Keratinocyte (primary cell): ENCODE data around the gene FMN1. TPM values are rescaled to one million over a fixed set of nuclear protein-coding genes. Genes with fewer than 3 reads are reported as not detected.
A peak's percentile ranks its signal among the peaks of the same experiment; 100 is the strongest.

Experiments used
- DNase-seq: peaks from one replicate; pipeline ENCODE4 v3.0.0-alpha.2; 2011; ENCODE audit warnings: low read depth, missing footprints, low spot score
- FAIRE-seq: peaks from 2 replicates; lab custom pipeline; 2011; peaks lifted over from hg19 to GRCh38; lab: Jason Lieb, UNC
- H2AFZ ChIP-seq: 2 replicates; pipeline ENCODE4 v1.6.0; 2012; ENCODE audit warnings: low read length, control low read depth, inconsistent platforms; ENCODE audit not compliant: control insufficient read depth
- H3K27ac ChIP-seq: 2 replicates; pipeline ENCODE4 v1.5.1; 2011; ENCODE audit warnings: low read length; ENCODE audit not compliant: control insufficient read depth, insufficient read depth
- H3K27me3 ChIP-seq: 3 replicates; pipeline ENCODE4 v1.6.0; 2011; ENCODE audit warnings: low read length; ENCODE audit not compliant: control insufficient read depth, insufficient read depth; ENCODE audit errors: extremely low read depth
- H3K36me3 ChIP-seq, 2 experiments: 2 replicates in 1 of 2; 3 replicates in 1 of 2; pipeline ENCODE4 v1.5.1; 2011; ENCODE audit warnings: low read length in 2 of 2, mild to moderate bottlenecking in 1 of 2; ENCODE audit not compliant: control insufficient read depth in 2 of 2, insufficient read depth in 2 of 2; ENCODE audit errors: extremely low read depth in 1 of 2
- H3K4me1 ChIP-seq: 3 replicates; pipeline ENCODE4 v1.5.1; 2011; ENCODE audit warnings: low read length; ENCODE audit not compliant: control insufficient read depth, insufficient read depth; ENCODE audit errors: extremely low read depth
- H3K4me2 ChIP-seq: 3 replicates; pipeline ENCODE4 v1.6.0; 2011; ENCODE audit warnings: low read depth, low read length; ENCODE audit not compliant: control insufficient read depth, insufficient read depth; ENCODE audit errors: extremely low read depth
- H3K4me3 ChIP-seq, 3 experiments: fragments of 200-600 bp in 1 of 3; sonication (generic) in 1 of 3; 2 replicates in 2 of 3; 3 replicates in 1 of 3; pipeline ENCODE4 v1.5.1; 2011 to 2016; ENCODE audit warnings: low read length in 3 of 3, mild to moderate bottlenecking in 3 of 3, control low read depth in 2 of 3, inconsistent platforms in 1 of 3, low read depth in 1 of 3, mixed read lengths in 1 of 3, mixed run types in 1 of 3, moderate library complexity in 1 of 3; ENCODE audit not compliant: control insufficient read depth in 2 of 3, insufficient read depth in 2 of 3; ENCODE audit errors: extremely low read depth in 1 of 3
- H3K79me2 ChIP-seq: 2 replicates; pipeline ENCODE4 v1.6.0; 2012; ENCODE audit warnings: low read length; ENCODE audit not compliant: control insufficient read depth, insufficient read depth
- H3K9ac ChIP-seq: 3 replicates; pipeline ENCODE4 v1.6.0; 2011; ENCODE audit warnings: low read length; ENCODE audit not compliant: control insufficient read depth, insufficient read depth; ENCODE audit errors: extremely low read depth
- H3K9me1 ChIP-seq: 3 replicates; pipeline ENCODE4 v1.6.0; 2011; ENCODE audit warnings: low read length; ENCODE audit not compliant: control insufficient read depth, insufficient read depth; ENCODE audit errors: extremely low read depth
- H3K9me3 ChIP-seq: 2 replicates; pipeline ENCODE4 v1.5.1; 2012; ENCODE audit warnings: low read depth, low read length; ENCODE audit not compliant: control insufficient read depth
- H4K20me1 ChIP-seq: 3 replicates; pipeline ENCODE4 v1.6.0; 2011; ENCODE audit warnings: low read length; ENCODE audit not compliant: control insufficient read depth, insufficient read depth; ENCODE audit errors: extremely low read depth
- EZH2 ChIP-seq: IDR thresholded peaks from one replicate; pipeline ENCODE4 v1.6.1; 2012; ENCODE audit warnings: inconsistent platforms, mild to moderate bottlenecking, low read length, moderate library complexity
- dilution Hi-C: fragments of 300-500 bp; cut with MboI; formaldehyde crosslinking; loops from one replicate; pipeline ENCODE4 v1.7.0; 2020; ENCODE audit warnings: low sequenced_read_pairs; ENCODE audit not compliant: extremely low pct_ligation_motif_present
- polyA plus RNA-seq, 5 experiments: library from polyadenylated mRNA; depleted of rRNA in 3 of 5; stranded (reverse) in 3 of 5; stranded (forward) in 1 of 5; unstranded in 1 of 5; fragments of >200 nt; gene quantifications; 1 replicate in 1 of 5; 2 replicates in 3 of 5; 3 replicates in 1 of 5; pipeline versions ENCODE4 v1.2.1 to v1.2.3, GENCODE V29; 2011 to 2012; ENCODE audit warnings: missing spikeins in 2 of 5, low read depth in 1 of 5, low replicate concordance in 1 of 5
- TF ChIP-seq, protein P1 (sequence below), 3 experiments: IDR thresholded peaks in 1 of 3; conservative IDR thresholded peaks in 1 of 3; optimal IDR thresholded peaks in 1 of 3; 2 replicates in 2 of 3; 3 replicates in 1 of 3; pipeline versions ENCODE3 to v1.5.1; 2011; ENCODE audit warnings: low read length in 3 of 3, mild to moderate bottlenecking in 3 of 3, moderate library complexity in 2 of 3, control low read depth in 1 of 3, inconsistent platforms in 1 of 3; ENCODE audit not compliant: insufficient read depth in 2 of 3; ENCODE audit errors: extremely low read depth in 1 of 3

Gene FMN1
- polyA plus RNA-seq, 1 donor (not counting 4 experiments of a cell fraction or from before 2014, with no cell fraction given): 0.71 TPM

DNA sequence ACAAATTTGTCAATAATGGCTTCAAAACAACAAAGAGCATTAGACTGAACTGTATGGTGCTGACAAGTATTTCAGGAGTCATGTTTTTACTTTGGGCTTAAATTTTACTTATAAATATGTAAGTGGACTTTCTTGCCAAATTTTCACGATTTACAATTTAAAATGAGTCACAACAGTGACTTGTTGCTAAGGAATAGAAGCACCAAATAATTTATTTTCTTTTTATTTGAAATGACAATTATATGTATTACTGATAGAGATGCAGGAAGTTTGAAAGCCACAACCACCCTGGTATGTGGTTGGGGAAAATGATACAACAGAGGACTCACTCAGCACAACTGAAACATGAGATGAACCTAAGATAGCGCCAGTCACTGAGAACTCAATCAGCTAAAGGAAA lies 90.3 kb downstream of the FMN1 start:
- dilution Hi-C loops: no loop called here
- no peaks in the 10 kb centered on the region for H3K36me3 ChIP-seq
- TF ChIP-seq EZH2: no peak
- TF ChIP-seq, protein P1, sequence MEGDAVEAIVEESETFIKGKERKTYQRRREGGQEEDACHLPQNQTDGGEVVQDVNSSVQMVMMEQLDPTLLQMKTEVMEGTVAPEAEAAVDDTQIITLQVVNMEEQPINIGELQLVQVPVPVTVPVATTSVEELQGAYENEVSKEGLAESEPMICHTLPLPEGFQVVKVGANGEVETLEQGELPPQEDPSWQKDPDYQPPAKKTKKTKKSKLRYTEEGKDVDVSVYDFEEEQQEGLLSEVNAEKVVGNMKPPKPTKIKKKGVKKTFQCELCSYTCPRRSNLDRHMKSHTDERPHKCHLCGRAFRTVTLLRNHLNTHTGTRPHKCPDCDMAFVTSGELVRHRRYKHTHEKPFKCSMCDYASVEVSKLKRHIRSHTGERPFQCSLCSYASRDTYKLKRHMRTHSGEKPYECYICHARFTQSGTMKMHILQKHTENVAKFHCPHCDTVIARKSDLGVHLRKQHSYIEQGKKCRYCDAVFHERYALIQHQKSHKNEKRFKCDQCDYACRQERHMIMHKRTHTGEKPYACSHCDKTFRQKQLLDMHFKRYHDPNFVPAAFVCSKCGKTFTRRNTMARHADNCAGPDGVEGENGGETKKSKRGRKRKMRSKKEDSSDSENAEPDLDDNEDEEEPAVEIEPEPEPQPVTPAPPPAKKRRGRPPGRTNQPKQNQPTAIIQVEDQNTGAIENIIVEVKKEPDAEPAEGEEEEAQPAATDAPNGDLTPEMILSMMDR (optimal IDR thresholded peaks at IDR 0.05 in 1 of 3, IDR thresholded peaks at IDR 0.05 in 1 of 3, conservative IDR thresholded peaks at IDR 0.05 in 1 of 3; ENCODE audit: extremely low read depth in 1 of 3, insufficient read depth in 2 of 3, low read length in 3 of 3): no peak
- no peaks in the 10 kb centered on the region for H3K79me2 ChIP-seq
- no peak overlapping the region for H3K4me3 ChIP-seq
- H3K9me3 ChIP-seq: no peaks in the 10 kb centered on the region
- peak overlapping the region; percentile 23 for H3K27ac ChIP-seq
- H3K27me3 ChIP-seq: no peaks in the 10 kb centered on the region
- H3K9me1 ChIP-seq: no peaks in the 10 kb centered on the region
- DNase-seq (peak; percentile 53), FAIRE-seq (peak; percentile 9)
- H2AFZ ChIP-seq: peak overlapping the region; percentile 15
- peak overlapping the region; percentile 61 for H3K4me2 ChIP-seq
- no peaks in the 10 kb centered on the region for H4K20me1 ChIP-seq
- peaks cover 15% of the 10 kb centered on the region for H3K4me1 ChIP-seq
- H3K9ac ChIP-seq: no peak overlapping the region

GRCh38 chr15:33101036-33101435 lies 93.5 kb downstream of the FMN1 start:
- Histone ChIP-seq H3K27ac (no peak overlapping the region), H3K4me1 (peaks cover 29% of the 10 kb centered on the region), H3K9ac (no peak overlapping the region), H3K9me3 (no peaks in the 10 kb centered on the region), H3K9me1 (no peaks in the 10 kb centered on the region), H3K36me3 (no peaks in the 10 kb centered on the region), H3K27me3 (no peaks in the 10 kb centered on the region), H2AFZ (no peak overlapping the region), H3K4me2 (no peak overlapping the region), H3K79me2 (no peaks in the 10 kb centered on the region), H4K20me1 (no peaks in the 10 kb centered on the region), H3K4me3 (no peak overlapping the region)
- FAIRE-seq (no peak), DNase-seq (no peak)
- dilution Hi-C loops: no loop called here
- TF ChIP-seq EZH2: no peak
- TF ChIP-seq, protein P1 (optimal IDR thresholded peaks at IDR 0.05 in 1 of 3, IDR thresholded peaks at IDR 0.05 in 1 of 3, conservative IDR thresholded peaks at IDR 0.05 in 1 of 3; ENCODE audit: extremely low read depth in 1 of 3, insufficient read depth in 2 of 3, low read length in 3 of 3): no peak
